Activated naive CD8-positive, alpha-beta T cell treated with anti-CD3 and anti-CD28 coated beads, Interleukin-2, amount 50 U/mL, for 24 hours (primary cell): ENCODE results near the gene LIMS2.

ENCODE experiments used
- ATAC-seq: fragments of 150-1000 bp; cut with Tn5 transposase; one replicate; pipeline ENCODE4 v1.10.0; 2021
- DNase-seq: peaks from one replicate; pipeline ENCODE4 v3.0.0; 2021
- H3K27ac Mint-ChIP-seq: one replicate; pipeline ENCODE4 v1.8.0; 2021; ENCODE audit warnings: mild to moderate bottlenecking, mixed read lengths
- H3K27me3 Mint-ChIP-seq: one replicate; pipeline ENCODE4 v1.8.0; 2021; ENCODE audit warnings: mixed read lengths
- H3K36me3 Mint-ChIP-seq: one replicate; pipeline ENCODE4 v1.8.0; 2021; ENCODE audit warnings: low read depth, mixed read lengths
- H3K4me1 Mint-ChIP-seq: one replicate; pipeline ENCODE4 v1.8.0; 2021; ENCODE audit warnings: mixed read lengths
- H3K4me3 Mint-ChIP-seq: one replicate; pipeline ENCODE4 v1.8.0; 2021; ENCODE audit warnings: mild to moderate bottlenecking, moderate library complexity, mixed read lengths
- H3K9me3 Mint-ChIP-seq: one replicate; pipeline ENCODE4 v1.8.0; 2021; ENCODE audit warnings: mixed read lengths

The LIMS2 gene

GRCh38 chr2:127672341-127673224 is 2.7 kb downstream of the LIMS2 start:
- no peak overlapping the region for H3K4me3 Mint-ChIP-seq
- H3K4me1 Mint-ChIP-seq = peaks cover 10% of the 10 kb centered on the region

GRCh38 chr2:127671557-127672302 is 3.6 kb downstream of the LIMS2 start:
- Mint-ChIP-seq H3K27ac (no peak overlapping the region), H3K4me3 (no peak overlapping the region), H3K27me3 (peaks cover 55% of the 10 kb centered on the region), H3K9me3 (no peaks in the 10 kb centered on the region), H3K4me1 (peaks cover 10% of the 10 kb centered on the region), H3K36me3 (no peaks in the 10 kb centered on the region)
- ATAC-seq = no peak
- no peak for DNase-seq

More at GRCh38 chr2:127672341-127673224, 2.7 kb downstream of the LIMS2 start:
- no peaks in the 10 kb centered on the region for H3K36me3 Mint-ChIP-seq
- DNase-seq = no peak
- no peak for ATAC-seq
- no peaks in the 10 kb centered on the region for H3K9me3 Mint-ChIP-seq
- peaks cover 50% of the 10 kb centered on the region for H3K27me3 Mint-ChIP-seq
- no peak overlapping the region for H3K27ac Mint-ChIP-seq

GRCh38 chr2:127670957-127671290 is 4.4 kb downstream of the LIMS2 start:
- Mint-ChIP-seq H3K27ac (no peak overlapping the region), H3K4me1 (peaks cover 7% of the 10 kb centered on the region), H3K27me3 (peaks cover 57% of the 10 kb centered on the region), H3K9me3 (no peaks in the 10 kb centered on the region), H3K36me3 (no peaks in the 10 kb centered on the region), H3K4me3 (no peak overlapping the region)
- DNase-seq (no peak), ATAC-seq (no peak)

GRCh38 chr2:127670055-127670956 is 5.0 kb downstream of the LIMS2 start:
- H3K4me1 Mint-ChIP-seq = peaks cover 5% of the 10 kb centered on the region
- H3K4me3 Mint-ChIP-seq = no peak overlapping the region
- H3K36me3 Mint-ChIP-seq = no peaks in the 10 kb centered on the region
- H3K9me3 Mint-ChIP-seq = no peaks in the 10 kb centered on the region
- DNase-seq (no peak), ATAC-seq (no peak)
- peaks cover 59% of the 10 kb centered on the region for H3K27me3 Mint-ChIP-seq
- H3K27ac Mint-ChIP-seq = no peak overlapping the region

GRCh38 chr2:127669056-127669455 is 6.3 kb downstream of the LIMS2 start:
- peaks cover 64% of the 10 kb centered on the region for H3K27me3 Mint-ChIP-seq
- no peak overlapping the region for H3K4me3 Mint-ChIP-seq
- no peaks in the 10 kb centered on the region for H3K36me3 Mint-ChIP-seq
- DNase-seq (no peak), ATAC-seq (no peak)
- H3K27ac Mint-ChIP-seq = no peak overlapping the region
- H3K4me1 Mint-ChIP-seq = no peaks in the 10 kb centered on the region
- H3K9me3 Mint-ChIP-seq = no peaks in the 10 kb centered on the region

- DNase-seq (no peak), ATAC-seq (no peak)
- Mint-ChIP-seq H3K4me1 (no peaks in the 10 kb centered on the region), H3K4me3 (no peak overlapping the region), H3K27me3 (peaks cover 61% of the 10 kb centered on the region), H3K36me3 (no peaks in the 10 kb centered on the region), H3K27ac (no peak overlapping the region), H3K9me3 (no peaks in the 10 kb centered on the region)
Observed at GRCh38 chr2:127665267-127665893, 9.9 kb downstream of the LIMS2 start.

- ATAC-seq = no peak
- no peak for DNase-seq
- no peaks in the 10 kb centered on the region for H3K9me3 Mint-ChIP-seq
- no peak overlapping the region for H3K27ac Mint-ChIP-seq
- H3K27me3 Mint-ChIP-seq = peaks cover 56% of the 10 kb centered on the region
- H3K4me3 Mint-ChIP-seq = no peak overlapping the region
- H3K36me3 Mint-ChIP-seq = no peaks in the 10 kb centered on the region
- H3K4me1 Mint-ChIP-seq = no peaks in the 10 kb centered on the region
Observed at GRCh38 chr2:127664895-127665225, 10.5 kb downstream of the LIMS2 start.

- H3K9me3 Mint-ChIP-seq = no peaks in the 10 kb centered on the region
- no peak overlapping the region for H3K27ac Mint-ChIP-seq
- H3K27me3 Mint-ChIP-seq = peaks cover 53% of the 10 kb centered on the region
- no peak for DNase-seq
- H3K36me3 Mint-ChIP-seq = no peaks in the 10 kb centered on the region
- ATAC-seq = no peak
- no peaks in the 10 kb centered on the region for H3K4me1 Mint-ChIP-seq
- H3K4me3 Mint-ChIP-seq = no peak overlapping the region
Observed at GRCh38 chr2:127664065-127664894, 11.1 kb downstream of the LIMS2 start.

GRCh38 chr2:127663566-127664064 is 11.7 kb downstream of the LIMS2 start:
- Mint-ChIP-seq H3K36me3 (no peaks in the 10 kb centered on the region), H3K4me1 (no peaks in the 10 kb centered on the region), H3K9me3 (no peaks in the 10 kb centered on the region), H3K27me3 (peaks cover 49% of the 10 kb centered on the region), H3K4me3 (no peak overlapping the region), H3K27ac (no peak overlapping the region)
- ATAC-seq = no peak
- no peak for DNase-seq

- peaks cover 48% of the 10 kb centered on the region for H3K27me3 Mint-ChIP-seq
Observed at GRCh38 chr2:127662937-127663565, 12.3 kb downstream of the LIMS2 start.

GRCh38 chr2:127661949-127662510 is 13.3 kb downstream of the LIMS2 start:
- no peak overlapping the region for H3K4me3 Mint-ChIP-seq
- no peak overlapping the region for H3K27ac Mint-ChIP-seq
- H3K36me3 Mint-ChIP-seq = no peaks in the 10 kb centered on the region
- peaks cover 41% of the 10 kb centered on the region for H3K27me3 Mint-ChIP-seq
- DNase-seq (no peak), ATAC-seq (no peak)
- no peaks in the 10 kb centered on the region for H3K4me1 Mint-ChIP-seq
- H3K9me3 Mint-ChIP-seq = no peaks in the 10 kb centered on the region

More at GRCh38 chr2:127662937-127663565, 12.3 kb downstream of the LIMS2 start:
- H3K36me3 Mint-ChIP-seq = no peaks in the 10 kb centered on the region
- no peak for ATAC-seq
- H3K27ac Mint-ChIP-seq = no peak overlapping the region
- H3K4me1 Mint-ChIP-seq = no peaks in the 10 kb centered on the region
- no peak overlapping the region for H3K4me3 Mint-ChIP-seq
- no peaks in the 10 kb centered on the region for H3K9me3 Mint-ChIP-seq
- DNase-seq = no peak

- Mint-ChIP-seq H3K27me3 (peaks cover 32% of the 10 kb centered on the region), H3K4me1 (no peaks in the 10 kb centered on the region), H3K27ac (no peak overlapping the region), H3K36me3 (no peaks in the 10 kb centered on the region), H3K4me3 (no peak overlapping the region), H3K9me3 (no peaks in the 10 kb centered on the region)
- ATAC-seq (no peak), DNase-seq (no peak)
Observed at GRCh38 chr2:127661072-127661649, 14.2 kb downstream of the LIMS2 start.

GRCh38 chr2:127660291-127660578 is 15.1 kb downstream of the LIMS2 start:
- H3K4me3 Mint-ChIP-seq = no peak overlapping the region
- H3K27me3 Mint-ChIP-seq = peaks cover 24% of the 10 kb centered on the region
- no peak overlapping the region for H3K27ac Mint-ChIP-seq
- H3K4me1 Mint-ChIP-seq = no peaks in the 10 kb centered on the region
- DNase-seq = no peak
- no peaks in the 10 kb centered on the region for H3K9me3 Mint-ChIP-seq
- ATAC-seq = no peak
- no peaks in the 10 kb centered on the region for H3K36me3 Mint-ChIP-seq
